GM15510 (cell line): ENCODE measurements around the gene TENM4.

Source experiments
- POLR2A ChIP-seq: IDR thresholded peaks from 3 replicates; pipeline ENCODE4 v1.6.1; 2011; ENCODE audit warnings: borderline replicate concordance; ENCODE audit not compliant: insufficient read length; ENCODE audit errors: extremely low read depth

The TENM4 gene

GRCh38 chr11:79437278-79437980, 3.4 kb downstream of the TENM4 start:
- TF ChIP-seq POLR2A = no peak

- TF ChIP-seq POLR2A = no peak
Observed at GRCh38 chr11:79436919-79437277, 3.9 kb downstream of the TENM4 start.

GRCh38 chr11:79434283-79434682, 6.5 kb downstream of the TENM4 start:
- no peak for TF ChIP-seq POLR2A

GRCh38 chr11:79432138-79432537, 8.7 kb downstream of the TENM4 start:
- TF ChIP-seq POLR2A = no peak

GRCh38 chr11:79431535-79431934, 9.3 kb downstream of the TENM4 start:
- TF ChIP-seq POLR2A = no peak

- TF ChIP-seq POLR2A = no peak
Observed at GRCh38 chr11:79430280-79430679, 10.6 kb downstream of the TENM4 start.

- no peak for TF ChIP-seq POLR2A
Observed at GRCh38 chr11:79428406-79428805, 12.4 kb downstream of the TENM4 start.

- no peak for TF ChIP-seq POLR2A
Observed at GRCh38 chr11:79427611-79428327, 13.1 kb downstream of the TENM4 start.

- TF ChIP-seq POLR2A = no peak
Observed at GRCh38 chr11:79427126-79427525, 13.7 kb downstream of the TENM4 start.

- no peak for TF ChIP-seq POLR2A
Observed at GRCh38 chr11:79425463-79425862, 15.4 kb downstream of the TENM4 start.

- no peak for TF ChIP-seq POLR2A
Observed at GRCh38 chr11:79423736-79424135, 17.1 kb downstream of the TENM4 start.

GRCh38 chr11:79422866-79423265, 18.0 kb downstream of the TENM4 start:
- TF ChIP-seq POLR2A = no peak

- TF ChIP-seq POLR2A = no peak
Observed at GRCh38 chr11:79421820-79422219, 19.0 kb downstream of the TENM4 start.

GRCh38 chr11:79419120-79419519, 21.7 kb downstream of the TENM4 start:
- no peak for TF ChIP-seq POLR2A

GRCh38 chr11:79418241-79418640, 22.6 kb downstream of the TENM4 start:
- TF ChIP-seq POLR2A = no peak
